Stimulated activated naive B cell treated with anti-CD40 and anti-IgM and Interleukin-4, amounts not matched to agents 10 μg/mL and 1 μg/mL and 100 μg/mL, for 72 hours (primary cell): Measurements from ENCODE around the gene SYTL2.
"Not testable (repeated sequence)": the region's sequence is repeated elsewhere in the genome, so short reads cannot be mapped to it uniquely, and the experiment has no call there.

Source experiments
- ATAC-seq, 2 donors: fragments of 150-1000 bp; cut with Tn5 transposase; replicated peaks; 2 replicates each; pipeline ENCODE4 v1.10.0; 2021; ENCODE audit warnings: moderate library complexity in 1 of 2
- DNase-seq: peaks from one replicate; pipeline ENCODE4 v3.0.0; 2021
- H3K27ac Mint-ChIP-seq: one replicate; pipeline ENCODE4 v1.8.0; 2022; ENCODE audit warnings: mild to moderate bottlenecking, mixed read lengths
- H3K27me3 Mint-ChIP-seq, 2 donors: one replicate each; pipeline ENCODE4 v1.8.0; 2022; ENCODE audit warnings: mixed read lengths in 2 of 2
- H3K36me3 Mint-ChIP-seq, 2 donors: one replicate each; pipeline ENCODE4 v1.8.0; 2022; ENCODE audit warnings: mixed read lengths in 2 of 2, mild to moderate bottlenecking in 1 of 2
- H3K4me1 Mint-ChIP-seq, 2 donors: one replicate each; pipeline ENCODE4 v1.8.0; 2022; ENCODE audit warnings: mixed read lengths in 2 of 2, mild to moderate bottlenecking in 1 of 2
- H3K4me3 Mint-ChIP-seq, 2 donors: one replicate each; pipeline ENCODE4 v1.8.0; 2022; ENCODE audit warnings: mild to moderate bottlenecking in 2 of 2, mixed read lengths in 2 of 2, moderate library complexity in 1 of 2
- H3K9me3 Mint-ChIP-seq, 2 donors: one replicate each; pipeline ENCODE4 v1.8.0; 2022; ENCODE audit warnings: mixed read lengths in 2 of 2, mild to moderate bottlenecking in 1 of 2

Gene SYTL2

GRCh38 chr11:85795712-85796487 is 15.0 kb downstream of the SYTL2 start:
- no peaks in the 10 kb centered on the region for H3K27me3 Mint-ChIP-seq
- no peak for DNase-seq

GRCh38 chr11:85791409-85791990 is 19.4 kb downstream of the SYTL2 start:
- DNase-seq (no peak), ATAC-seq (no peak)
- H3K9me3 Mint-ChIP-seq, result no peaks in the 10 kb centered on the region
- H3K36me3 Mint-ChIP-seq, result no peaks in the 10 kb centered on the region
- no peaks in the 10 kb centered on the region for H3K27me3 Mint-ChIP-seq
- H3K27ac Mint-ChIP-seq, result no peak overlapping the region
- H3K4me3 Mint-ChIP-seq, result no peak overlapping the region
- no peaks in the 10 kb centered on the region for H3K4me1 Mint-ChIP-seq

More at GRCh38 chr11:85795712-85796487, 15.0 kb downstream of the SYTL2 start:
- no peaks in the 10 kb centered on the region for H3K9me3 Mint-ChIP-seq
- no peak overlapping the region for H3K27ac Mint-ChIP-seq
- no peaks in the 10 kb centered on the region for H3K4me1 Mint-ChIP-seq
- ATAC-seq, result no peak
- H3K4me3 Mint-ChIP-seq, result no peak overlapping the region
- H3K36me3 Mint-ChIP-seq, result no peaks in the 10 kb centered on the region

- Mint-ChIP-seq H3K4me1 (no peaks in the 10 kb centered on the region), H3K4me3 (no peak overlapping the region), H3K27ac (no peak overlapping the region), H3K9me3 (no peaks in the 10 kb centered on the region), H3K36me3 (no peaks in the 10 kb centered on the region), H3K27me3 (no peaks in the 10 kb centered on the region)
- ATAC-seq (no peak), DNase-seq (no peak)
These were observed 22.9 kb downstream of the SYTL2 start for GRCh38 chr11:85787809-85788760.

GRCh38 chr11:85787168-85787567 is 23.8 kb downstream of the SYTL2 start:
- H3K36me3 Mint-ChIP-seq, result peaks cover 0 to 5% of the 10 kb centered on the region in 2 donors
- no peaks in the 10 kb centered on the region for H3K27me3 Mint-ChIP-seq
- no peaks in the 10 kb centered on the region for H3K4me1 Mint-ChIP-seq
- no peak for ATAC-seq
- no peak overlapping the region for H3K27ac Mint-ChIP-seq
- DNase-seq, result no peak
- peaks cover 4 to 6% of the 10 kb centered on the region in 2 donors for H3K9me3 Mint-ChIP-seq
- H3K4me3 Mint-ChIP-seq, result no peak overlapping the region

GRCh38 chr11:85784480-85785265 is 26.3 kb downstream of the SYTL2 start:
- H3K27me3 Mint-ChIP-seq, result no peaks in the 10 kb centered on the region

GRCh38 chr11:85783758-85784157 is 27.2 kb downstream of the SYTL2 start:
- Mint-ChIP-seq H3K36me3 (peaks cover 0 to 5% of the 10 kb centered on the region in 2 donors), H3K27ac (no peak overlapping the region), H3K4me3 (no peak overlapping the region), H3K9me3 (peaks cover 4 to 6% of the 10 kb centered on the region in 2 donors), H3K4me1 (peaks cover 0 to 3% of the 10 kb centered on the region in 2 donors), H3K27me3 (no peaks in the 10 kb centered on the region)
- DNase-seq (no peak), ATAC-seq (no peak)

More at GRCh38 chr11:85784480-85785265, 26.3 kb downstream of the SYTL2 start:
- Mint-ChIP-seq H3K4me3 (no peak overlapping the region), H3K9me3 (peaks cover 4 to 6% of the 10 kb centered on the region in 2 donors), H3K4me1 (peaks cover 0 to 3% of the 10 kb centered on the region in 2 donors), H3K36me3 (peaks cover 0 to 5% of the 10 kb centered on the region in 2 donors), H3K27ac (no peak overlapping the region)
- DNase-seq, result no peak
- ATAC-seq, result no peak

GRCh38 chr11:85780780-85781517 is 30.0 kb downstream of the SYTL2 start:
- H3K27ac Mint-ChIP-seq, result not testable (repeated sequence)

GRCh38 chr11:85779956-85780640 is 30.8 kb downstream of the SYTL2 start:
- ATAC-seq (no peak), DNase-seq (no peak)
- H3K36me3 Mint-ChIP-seq, result peaks cover 0 to 5% of the 10 kb centered on the region in 2 donors
- H3K27ac Mint-ChIP-seq, result no peak overlapping the region
- H3K9me3 Mint-ChIP-seq, result peaks cover 5 to 6% of the 10 kb centered on the region in 2 donors
- H3K4me1 Mint-ChIP-seq, result peaks cover 0 to 3% of the 10 kb centered on the region in 2 donors
- H3K4me3 Mint-ChIP-seq, result no peak overlapping the region
- no peaks in the 10 kb centered on the region for H3K27me3 Mint-ChIP-seq

More at GRCh38 chr11:85780780-85781517, 30.0 kb downstream of the SYTL2 start:
- H3K36me3 Mint-ChIP-seq, H3K9me3 Mint-ChIP-seq, H3K4me3 Mint-ChIP-seq, H3K4me1 Mint-ChIP-seq, H3K27me3 Mint-ChIP-seq, DNase-seq: not testable (repeated sequence)
- peak in 1 of 2 donors; percentile 38 for ATAC-seq

GRCh38 chr11:85777603-85777972 is 33.4 kb downstream of the SYTL2 start:
- not testable (repeated sequence) for H3K4me1 Mint-ChIP-seq, H3K27me3 Mint-ChIP-seq, H3K27ac Mint-ChIP-seq, H3K36me3 Mint-ChIP-seq, ATAC-seq, H3K4me3 Mint-ChIP-seq, DNase-seq, H3K9me3 Mint-ChIP-seq

GRCh38 chr11:85776951-85777602 is 33.9 kb downstream of the SYTL2 start:
- no peaks in the 10 kb centered on the region for H3K27me3 Mint-ChIP-seq
- no peak for ATAC-seq
- peaks cover 0 to 3% of the 10 kb centered on the region in 2 donors for H3K4me1 Mint-ChIP-seq
- no peak for DNase-seq
- peaks cover 0 to 1% of the 10 kb centered on the region in 2 donors for H3K9me3 Mint-ChIP-seq
- no peak overlapping the region for H3K4me3 Mint-ChIP-seq
- H3K36me3 Mint-ChIP-seq, result no peaks in the 10 kb centered on the region
- H3K27ac Mint-ChIP-seq, result no peak overlapping the region

- Mint-ChIP-seq H3K9me3 (peaks cover 0 to 1% of the 10 kb centered on the region in 2 donors), H3K36me3 (no peaks in the 10 kb centered on the region), H3K27ac (no peak overlapping the region), H3K4me1 (no peaks in the 10 kb centered on the region), H3K4me3 (no peak overlapping the region), H3K27me3 (no peaks in the 10 kb centered on the region)
- DNase-seq (no peak), ATAC-seq (no peak)
These were observed 36.5 kb downstream of the SYTL2 start for GRCh38 chr11:85774256-85775101.

- no peaks in the 10 kb centered on the region for H3K36me3 Mint-ChIP-seq
- no peaks in the 10 kb centered on the region for H3K27me3 Mint-ChIP-seq
- H3K4me3 Mint-ChIP-seq, result no peak overlapping the region
- ATAC-seq (no peak), DNase-seq (no peak)
- no peaks in the 10 kb centered on the region for H3K4me1 Mint-ChIP-seq
- H3K27ac Mint-ChIP-seq, result no peak overlapping the region
- H3K9me3 Mint-ChIP-seq, result peaks cover 0 to 1% of the 10 kb centered on the region in 2 donors
These were observed 38.2 kb downstream of the SYTL2 start for GRCh38 chr11:85772695-85773094.
